SU-DHL-6 (cell line): ENCODE measurements around the gene FBN2.
A peak's percentile ranks its signal among the peaks of the same experiment; 100 is the strongest.

Experiments
- H2AFZ ChIP-seq: fragments of 200-600 bp; sonication (generic); 2 replicates; pipeline ENCODE4 v1.6.1; 2014; ENCODE audit warnings: low read depth, mild to moderate bottlenecking, moderate library complexity, mixed read lengths, antibody characterized with exemption, low read length; ENCODE audit not compliant: severe bottlenecking
- H3F3A ChIP-seq: fragments of 200-600 bp; shearing (Covaris generic); 2 replicates; pipeline ENCODE4 v1.6.0; 2016; ENCODE audit warnings: antibody characterized with exemption, mild to moderate bottlenecking; ENCODE audit not compliant: insufficient read depth
- H3K27ac ChIP-seq: fragments of 200-600 bp; sonication (generic); 2 replicates; pipeline ENCODE4 v1.5.1; 2016; ENCODE audit warnings: low read depth, mild to moderate bottlenecking, low read length, moderate library complexity, mixed read lengths
- H3K27me3 ChIP-seq: fragments of 200-600 bp; sonication (generic), shearing (Covaris generic); 2 replicates; pipeline ENCODE4 v1.6.0; 2014; ENCODE audit warnings: mild to moderate bottlenecking, low read length
- H3K36me3 ChIP-seq: fragments of 200-600 bp; sonication (generic); 2 replicates; pipeline ENCODE4 v1.6.1; 2014; ENCODE audit warnings: mild to moderate bottlenecking, low read length, mixed read lengths
- H3K4me2 ChIP-seq: fragments of 300-600, 200-600 bp; shearing (Covaris generic), sonication (generic); 2 replicates; pipeline ENCODE4 v1.6.0; 2014; ENCODE audit warnings: low read length, low read depth, mild to moderate bottlenecking; ENCODE audit not compliant: poor library complexity, severe bottlenecking
- H3K4me3 ChIP-seq: fragments of 200-600 bp; sonication (generic); 2 replicates; pipeline ENCODE4 v1.5.1; 2014; ENCODE audit warnings: antibody characterized with exemption, low read length, mild to moderate bottlenecking, mixed read lengths; ENCODE audit not compliant: insufficient read depth, poor library complexity, severe bottlenecking
- H3K79me2 ChIP-seq: fragments of 200-600 bp; sonication (generic); 2 replicates; pipeline ENCODE4 v1.6.1; 2014; ENCODE audit warnings: mild to moderate bottlenecking, low read length, moderate library complexity; ENCODE audit not compliant: insufficient read depth
- H3K9ac ChIP-seq: fragments of 200-600 bp; sonication (generic); 2 replicates; pipeline ENCODE4 v1.7.0; 2014; ENCODE audit warnings: mild to moderate bottlenecking, low read length
- H3K9me2 ChIP-seq: fragments of 200-600 bp; sonication (generic); replicated peaks from 2 replicates; pipeline ENCODE4 v1.6.1; 2014; ENCODE audit warnings: low read length; ENCODE audit not compliant: insufficient read depth
- H3K9me3 ChIP-seq: fragments of 200-600 bp; sonication (generic); 2 replicates; pipeline ENCODE4 v1.6.1; 2014; ENCODE audit warnings: low read length, mixed read lengths; ENCODE audit not compliant: insufficient read depth
- H4K20me1 ChIP-seq: fragments of 200-600 bp; sonication (generic); 2 replicates; pipeline ENCODE4 v1.6.1; 2014; ENCODE audit warnings: low read depth, mild to moderate bottlenecking, antibody characterized with exemption, low read length, moderate library complexity, mixed read lengths
- CTCF ChIP-seq: fragments of 200-600 bp; sonication (generic); IDR thresholded peaks from one replicate; pipeline ENCODE4 v1.5.1; 2017; ENCODE audit warnings: antibody characterized with exemption, mild to moderate bottlenecking, low read length, moderate library complexity; ENCODE audit not compliant: insufficient read depth, poor library complexity, severe bottlenecking
- EZH2phosphoT487 ChIP-seq: fragments of 200-600 bp; sonication (generic), shearing (Covaris generic); conservative IDR thresholded peaks from 2 replicates; pipeline ENCODE4 v1.6.1; 2018; ENCODE audit warnings: mild to moderate bottlenecking, antibody characterized with exemption, low read length, moderate library complexity, mixed read lengths

The FBN2 gene

GRCh38 chr5:128216285-128216684, 321.8 kb downstream of the FBN2 start:
- Histone ChIP-seq H3K36me3 (no peaks in the 10 kb centered on the region), H3K4me3 (no peak overlapping the region), H3K4me2 (no peak overlapping the region), H3K27me3 (no peaks in the 10 kb centered on the region), H3K9me3 (no peaks in the 10 kb centered on the region), H3K9me2 (no peaks in the 10 kb centered on the region), H3K9ac (no peak overlapping the region), H3K79me2 (no peaks in the 10 kb centered on the region), H2AFZ (no peak overlapping the region), H3K27ac (no peak overlapping the region), H4K20me1 (no peaks in the 10 kb centered on the region), H3F3A (no peaks in the 10 kb centered on the region)
- TF ChIP-seq CTCF: no peak
- TF ChIP-seq EZH2phosphoT487: no peak

GRCh38 chr5:128213833-128214232, 324.2 kb downstream of the FBN2 start:
- H3K4me3 ChIP-seq: no peak overlapping the region
- H2AFZ ChIP-seq: no peak overlapping the region
- H3K9ac ChIP-seq: no peak overlapping the region
- no peak overlapping the region for H3K4me2 ChIP-seq
- H3K36me3 ChIP-seq: no peaks in the 10 kb centered on the region
- H3K27ac ChIP-seq: no peak overlapping the region
- H4K20me1 ChIP-seq: no peaks in the 10 kb centered on the region
- H3K9me3 ChIP-seq: no peaks in the 10 kb centered on the region
- no peak for TF ChIP-seq EZH2phosphoT487
- no peak for TF ChIP-seq CTCF
- H3K9me2 ChIP-seq: no peaks in the 10 kb centered on the region
- no peaks in the 10 kb centered on the region for H3F3A ChIP-seq
- no peaks in the 10 kb centered on the region for H3K79me2 ChIP-seq
- no peaks in the 10 kb centered on the region for H3K27me3 ChIP-seq

- Histone ChIP-seq H3K9ac (no peak overlapping the region), H3K9me3 (no peaks in the 10 kb centered on the region), H3K27ac (no peak overlapping the region), H4K20me1 (no peaks in the 10 kb centered on the region), H2AFZ (no peak overlapping the region), H3K4me2 (no peak overlapping the region), H3K79me2 (no peaks in the 10 kb centered on the region), H3K27me3 (no peaks in the 10 kb centered on the region), H3K9me2 (no peaks in the 10 kb centered on the region), H3K36me3 (no peaks in the 10 kb centered on the region), H3K4me3 (no peak overlapping the region), H3F3A (no peaks in the 10 kb centered on the region)
- TF ChIP-seq EZH2phosphoT487 (no peak), CTCF (peak; percentile 47)
Measured at GRCh38 chr5:128213340-128213739, 324.7 kb downstream of the FBN2 start.
